ENCODE results near the gene SCUBE1.
A peak's percentile ranks its signal among the peaks of the same experiment; 100 is the strongest.

The SCUBE1 gene

GRCh38 chr22:43152357-43153071 is 190.7 kb downstream of the SCUBE1 start:
- H3K27ac ChIP-seq, result peak overlapping the region; percentile 94
- no peak for TF ChIP-seq CTCF (conservative IDR thresholded peaks at IDR 0.05)

GRCh38 chr22:43152003-43152356 is 191.2 kb downstream of the SCUBE1 start:
- TF ChIP-seq CTCF (conservative IDR thresholded peaks at IDR 0.05), result no peak
- peak overlapping the region; percentile 94 for H3K27ac ChIP-seq

GRCh38 chr22:43151251-43152002 is 191.7 kb downstream of the SCUBE1 start, which contains the start of gene TSPO:
TSS of gene TSPO (plus strand) at chr22:43151559. CDS start at chr22:43159239, 7,680 bp downstream.
- peak within 1 kb of the TSS; percentile 94 for H3K27ac ChIP-seq
- TF ChIP-seq CTCF (conservative IDR thresholded peaks at IDR 0.05), result no peak

- peak overlapping the region; percentile 94 for H3K27ac ChIP-seq
- TF ChIP-seq CTCF (conservative IDR thresholded peaks at IDR 0.05), result no peak
Measured at GRCh38 chr22:43150731-43151206, 192.4 kb downstream of the SCUBE1 start.

GRCh38 chr22:43148581-43148980 is 194.6 kb downstream of the SCUBE1 start:
- H3K27ac ChIP-seq, result peak overlapping the region; percentile 10; the same call in 1 of the 2 replicates

GRCh38 chr22:43147821-43148220 is 195.4 kb downstream of the SCUBE1 start:
- H3K27ac ChIP-seq, result 0 out of 2 replicates have a peak overlapping the region, but pooled peaks have one; percentile 97
- TF ChIP-seq CTCF (conservative IDR thresholded peaks at IDR 0.05), result no peak

More at GRCh38 chr22:43148581-43148980, 194.6 kb downstream of the SCUBE1 start:
- TF ChIP-seq CTCF (conservative IDR thresholded peaks at IDR 0.05), result no peak
